Endothelial cell of umbilical vein (primary cell): ENCODE results near the gene SYNPR. TPM values are rescaled to one million over a fixed set of nuclear protein-coding genes. Genes with fewer than 3 reads are reported as not detected.

Experiments
- BruUV-seq: library from RNA; stranded (reverse); fragments of 400-500 nt; replicated peaks from 2 replicates; lab custom pipeline; 2021; lab: Mats Ljungman, UMichigan
- CTCF ChIA-PET: fragments of 300-600, 350-600 bp; sonication (Branson Sonifier 250); formaldehyde crosslinking; loops from one replicate; lab custom pipeline; 2021; ENCODE audit warnings: antibody characterized with exemption, inconsistent platforms; lab: Charles Lee
- POLR2A ChIA-PET: fragments of 300-600, 350-600 bp; sonication (Branson Sonifier 250); formaldehyde crosslinking; loops from one replicate; lab custom pipeline; 2021; ENCODE audit warnings: antibody characterized with exemption, inconsistent platforms; lab: Charles Lee
- DNase-seq: peaks from one replicate; pipeline ENCODE4 v3.0.0-alpha.2; 2011; ENCODE audit warnings: low read depth, low spot score
- FAIRE-seq: peaks from 2 replicates; lab custom pipeline; 2011; peaks lifted over from hg19 to GRCh38; lab: Jason Lieb, UNC
- H2AFZ ChIP-seq: 2 replicates; pipeline ENCODE4 v1.6.0; 2012; ENCODE audit warnings: low read depth, low read length, control low read depth, inconsistent platforms
- H3K27ac ChIP-seq: 2 replicates; pipeline ENCODE4 v1.5.1; 2011; ENCODE audit warnings: low read depth, mild to moderate bottlenecking, control low read depth, low read length, moderate library complexity; ENCODE audit not compliant: insufficient read depth
- H3K27me3 ChIP-seq, 2 experiments: 2 replicates each; pipeline versions ENCODE4 v1.6.0 to v1.6.1; 2011; ENCODE audit warnings: low read length in 2 of 2, mixed read lengths in 1 of 2; ENCODE audit not compliant: control insufficient read depth in 2 of 2, insufficient read depth in 2 of 2
- H3K36me3 ChIP-seq, 2 experiments: 2 replicates in 1 of 2; 3 replicates in 1 of 2; pipeline ENCODE4 v1.5.1; 2011; ENCODE audit warnings: low read length in 2 of 2, mild to moderate bottlenecking in 1 of 2, moderate library complexity in 1 of 2; ENCODE audit not compliant: control insufficient read depth in 2 of 2, insufficient read depth in 2 of 2; ENCODE audit errors: extremely low read depth in 1 of 2
- H3K4me1 ChIP-seq: 3 replicates; pipeline ENCODE4 v1.5.1; 2011; ENCODE audit warnings: mild to moderate bottlenecking, low read length; ENCODE audit not compliant: control insufficient read depth, insufficient read depth; ENCODE audit errors: extremely low read depth
- H3K4me2 ChIP-seq: 2 replicates; pipeline ENCODE4 v1.6.1; 2011; ENCODE audit warnings: low read length, control low read depth, mixed read lengths; ENCODE audit not compliant: insufficient read depth
- H3K4me3 ChIP-seq, 3 experiments: fragments of 200-600 bp in 1 of 3; sonication (generic), shearing (Covaris generic) in 1 of 3; replicated peaks in 1 of 3; 2 replicates each; pipeline ENCODE4 v1.5.1; 2011 to 2016; ENCODE audit warnings: control low read depth in 3 of 3, low read length in 3 of 3, mild to moderate bottlenecking in 2 of 3, inconsistent platforms in 1 of 3, low read depth in 1 of 3, moderate library complexity in 1 of 3; ENCODE audit not compliant: insufficient read depth in 1 of 3
- H3K79me2 ChIP-seq: 2 replicates; pipeline ENCODE4 v1.6.0; 2012; ENCODE audit warnings: low read length, inconsistent platforms; ENCODE audit not compliant: control insufficient read depth, insufficient read depth
- H3K9ac ChIP-seq: replicated peaks from 2 replicates; pipeline ENCODE3; 2011; ENCODE audit warnings: low read length, control low read depth; ENCODE audit not compliant: insufficient read depth; ENCODE audit errors: extremely low read depth
- H3K9me1 ChIP-seq: replicated peaks from 3 replicates; pipeline ENCODE4 v1.6.0; 2011; ENCODE audit warnings: mild to moderate bottlenecking, low read length; ENCODE audit not compliant: control insufficient read depth, insufficient read depth; ENCODE audit errors: extremely low read depth
- H3K9me3 ChIP-seq: replicated peaks from 2 replicates; pipeline ENCODE4 v1.5.1; 2012; ENCODE audit warnings: low read length, inconsistent platforms; ENCODE audit not compliant: control insufficient read depth, insufficient read depth
- H4K20me1 ChIP-seq: replicated peaks from 2 replicates; pipeline ENCODE3; 2011; ENCODE audit warnings: mild to moderate bottlenecking, low read length; ENCODE audit not compliant: control insufficient read depth, insufficient read depth; ENCODE audit errors: extremely low read depth
- EZH2 ChIP-seq: IDR thresholded peaks from 2 replicates; pipeline ENCODE4 v1.6.1; 2012; ENCODE audit warnings: borderline replicate concordance, low read depth, mild to moderate bottlenecking, moderate library complexity, low read length, inconsistent platforms; ENCODE audit not compliant: severe bottlenecking
- FOS ChIP-seq: IDR thresholded peaks from 2 replicates; pipeline ENCODE4 v1.6.1; 2011; ENCODE audit warnings: mild to moderate bottlenecking, low read length, moderate library complexity, borderline replicate concordance; ENCODE audit not compliant: insufficient read depth
- GATA2 ChIP-seq: IDR thresholded peaks from 2 replicates; pipeline ENCODE4 v1.7.0; 2011; ENCODE audit warnings: low read depth, mild to moderate bottlenecking, moderate library complexity, mixed read lengths, low read length; ENCODE audit not compliant: insufficient read length, insufficient read depth
- JUN ChIP-seq: IDR thresholded peaks from 2 replicates; pipeline ENCODE4 v1.6.1; 2011; ENCODE audit warnings: borderline replicate concordance, low read depth; ENCODE audit not compliant: insufficient read length, insufficient read depth
- MYC ChIP-seq: IDR thresholded peaks from one replicate; pipeline ENCODE4 v1.6.1; 2011; ENCODE audit warnings: mild to moderate bottlenecking, low read depth, low read length
- POLR2A ChIP-seq: IDR thresholded peaks from 2 replicates; pipeline ENCODE4 v1.6.1; 2012; ENCODE audit warnings: low read depth, mild to moderate bottlenecking, control low read depth, low read length
- POLR2AphosphoS5 ChIP-seq: IDR thresholded peaks from 2 replicates; pipeline ENCODE4 v1.6.1; 2012; ENCODE audit warnings: low read depth, mild to moderate bottlenecking, control low read depth, low read length, moderate library complexity; ENCODE audit not compliant: insufficient read depth
- dilution Hi-C: fragments of 300-500 bp; cut with MboI; formaldehyde crosslinking; loops from one replicate; pipeline ENCODE4 v1.15.0; 2019; ENCODE audit warnings: low sequenced_read_pairs; ENCODE audit not compliant: extremely low pct_ligation_motif_present
- intact Hi-C: fragments of 100-400 bp; cut with micrococcal nuclease; formaldehyde crosslinking; loops from one replicate; pipeline ENCODE4 v1.10.0; 2022
- polyA plus RNA-seq, 4 experiments: library from polyadenylated mRNA; depleted of rRNA in 3 of 4; stranded (reverse) in 3 of 4; unstranded in 1 of 4; fragments of >200 nt; gene quantifications; 2 replicates each; pipeline versions ENCODE4 v1.2.1 to v1.2.3, GENCODE V29; 2011 to 2012; ENCODE audit warnings: missing spikeins in 1 of 4
- total RNA-seq: library from RNA; stranded (reverse); gene quantifications from 2 replicates; pipeline ENCODE4 v1.2.3, GENCODE V29; 2021
- TF ChIP-seq, protein P1 (sequence below): IDR thresholded peaks from 2 replicates; pipeline ENCODE4 v1.6.1; 2011; ENCODE audit not compliant: insufficient read depth, insufficient read length
- TF ChIP-seq, protein P2 (sequence below), 2 donors: IDR thresholded peaks; 1 replicate in 1 of 2; 2 replicates in 1 of 2; pipeline ENCODE4 v1.5.1; 2011; ENCODE audit warnings: low read length in 2 of 2, mild to moderate bottlenecking in 2 of 2, moderate library complexity in 2 of 2, control low read depth in 1 of 2, inconsistent platforms in 1 of 2, low read depth in 1 of 2; ENCODE audit not compliant: insufficient read depth in 1 of 2; ENCODE audit errors: extremely low read depth in 1 of 2

Gene SYNPR
- total and polyA plus RNA-seq, 2 donors (not counting 3 experiments of a cell fraction or from before 2014, with no cell fraction given): not detected

- Histone ChIP-seq H4K20me1 (no peaks in the 10 kb centered on the region), H3K79me2 (no peaks in the 10 kb centered on the region), H3K4me1 (no peaks in the 10 kb centered on the region), H3K36me3 (no peaks in the 10 kb centered on the region), H3K9me3 (no peaks in the 10 kb centered on the region), H2AFZ (no peak overlapping the region), H3K4me3 (no peak overlapping the region), H3K4me2 (no peak overlapping the region), H3K27ac (no peak overlapping the region), H3K9me1 (no peaks in the 10 kb centered on the region), H3K9ac (no peak overlapping the region), H3K27me3 (no peaks in the 10 kb centered on the region)
- intact Hi-C loops: no loop called here
- TF ChIP-seq MYC (no peak), GATA2 (no peak), EZH2 (no peak), JUN (no peak), POLR2AphosphoS5 (no peak), FOS (no peak), POLR2A (no peak)
- TF ChIP-seq, protein P1, sequence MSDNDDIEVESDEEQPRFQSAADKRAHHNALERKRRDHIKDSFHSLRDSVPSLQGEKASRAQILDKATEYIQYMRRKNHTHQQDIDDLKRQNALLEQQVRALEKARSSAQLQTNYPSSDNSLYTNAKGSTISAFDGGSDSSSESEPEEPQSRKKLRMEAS: no peak
- TF ChIP-seq, protein P2, sequence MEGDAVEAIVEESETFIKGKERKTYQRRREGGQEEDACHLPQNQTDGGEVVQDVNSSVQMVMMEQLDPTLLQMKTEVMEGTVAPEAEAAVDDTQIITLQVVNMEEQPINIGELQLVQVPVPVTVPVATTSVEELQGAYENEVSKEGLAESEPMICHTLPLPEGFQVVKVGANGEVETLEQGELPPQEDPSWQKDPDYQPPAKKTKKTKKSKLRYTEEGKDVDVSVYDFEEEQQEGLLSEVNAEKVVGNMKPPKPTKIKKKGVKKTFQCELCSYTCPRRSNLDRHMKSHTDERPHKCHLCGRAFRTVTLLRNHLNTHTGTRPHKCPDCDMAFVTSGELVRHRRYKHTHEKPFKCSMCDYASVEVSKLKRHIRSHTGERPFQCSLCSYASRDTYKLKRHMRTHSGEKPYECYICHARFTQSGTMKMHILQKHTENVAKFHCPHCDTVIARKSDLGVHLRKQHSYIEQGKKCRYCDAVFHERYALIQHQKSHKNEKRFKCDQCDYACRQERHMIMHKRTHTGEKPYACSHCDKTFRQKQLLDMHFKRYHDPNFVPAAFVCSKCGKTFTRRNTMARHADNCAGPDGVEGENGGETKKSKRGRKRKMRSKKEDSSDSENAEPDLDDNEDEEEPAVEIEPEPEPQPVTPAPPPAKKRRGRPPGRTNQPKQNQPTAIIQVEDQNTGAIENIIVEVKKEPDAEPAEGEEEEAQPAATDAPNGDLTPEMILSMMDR (IDR thresholded peaks at IDR 0.05; ENCODE audit: extremely low read depth in 1 of 2, insufficient read depth in 1 of 2, low read depth in 1 of 2, low read length in 2 of 2): no peak
- ChIA-PET POLR2A (no interaction called here), CTCF (interaction anchor here (0.6 kb wide), 1 partner anchor 662 kb away, joined by 3 read pairs; no protein-coding TSS in a partner anchor)
- DNase-seq: no peak
- BruUV-seq: no TSS peak
- no peak for FAIRE-seq
- dilution Hi-C loops: no loop called here
Measured at GRCh38 chr3:63328365-63328764, 50.3 kb downstream of the SYNPR start.
